ENCODE results near the gene AATK. TPM values are rescaled to one million over a fixed set of nuclear protein-coding genes. Genes with fewer than 3 reads are reported as not detected.
A peak's percentile ranks its signal among the peaks of the same experiment; 100 is the strongest.

Gene AATK
- total RNA-seq, 1 experiment from 2014 or later: 0.46 TPM

- no peak for DNase-seq
- intact Hi-C loops (cut with micrococcal nuclease; ENCODE audit: unreplicated experiment): loop anchor here (5.0 kb wide), 1 partner anchor 59 kb away; no protein-coding TSS in a partner anchor
- no peak for TF ChIP-seq EZH2 (IDR thresholded peaks at IDR 0.05; ENCODE audit: low read depth)
- H2AFZ ChIP-seq: no peak overlapping the region
- no peak overlapping the region for H3K4me3 ChIP-seq
- CTCF ChIA-PET: interaction anchor here (0.6 kb wide), 1 partner anchor 549 kb away, joined by 3 read pairs; no protein-coding TSS in a partner anchor
- no peaks in the 10 kb centered on the region for H3K36me3 ChIP-seq (ENCODE audit: low read depth)
- H3K4me2 ChIP-seq: no peak overlapping the region
- H3K4me1 ChIP-seq (replicated peaks; ENCODE audit: insufficient read depth): no peaks in the 10 kb centered on the region
- H3K9me2 ChIP-seq (ENCODE audit: insufficient read depth): no peaks in the 10 kb centered on the region
- no TSS peak for BruUV-seq (replicated peaks)
- POLR2A ChIA-PET (ENCODE audit: unreplicated experiment): interaction anchor here (0.6 kb wide), 1 partner anchor 365 kb away, joined by 11 read pairs; no protein-coding TSS in a partner anchor
- H3F3A ChIP-seq (ENCODE audit: insufficient read depth, low read depth): no peaks in the 10 kb centered on the region
- H3K9me3 ChIP-seq (ENCODE audit: insufficient read depth, low read depth): no peaks in the 10 kb centered on the region
- no peak overlapping the region for H3K27ac ChIP-seq
- no peaks in the 10 kb centered on the region for H4K20me1 ChIP-seq (ENCODE audit: insufficient read depth)
- H3K79me2 ChIP-seq (ENCODE audit: low read depth): no peaks in the 10 kb centered on the region
- no peaks in the 10 kb centered on the region for H3K27me3 ChIP-seq (ENCODE audit: insufficient read depth, low read depth)
Measured at GRCh38 chr17:81143200-81143527, 22.9 kb downstream of the AATK start.

- H3K9me3 ChIP-seq (ENCODE audit: insufficient read depth, low read depth): no peaks in the 10 kb centered on the region
- CTCF ChIA-PET: interaction anchor here (0.6 to 1.1 kb wide), 6 partner anchors 27 to 687 kb away, joined by 3 to 6 read pairs (median 3); no protein-coding TSS in a partner anchor
- no peak overlapping the region for H2AFZ ChIP-seq
- no peaks in the 10 kb centered on the region for H3K27me3 ChIP-seq (ENCODE audit: insufficient read depth, low read depth)
- H3K4me1 ChIP-seq (replicated peaks; ENCODE audit: insufficient read depth): no peaks in the 10 kb centered on the region
- POLR2A ChIA-PET (ENCODE audit: unreplicated experiment): interaction anchor here (0.6 to 0.7 kb wide), 2 partner anchors 366 to 431 kb away, joined by 4 to 11 read pairs; no protein-coding TSS in a partner anchor
- no peaks in the 10 kb centered on the region for H3K79me2 ChIP-seq (ENCODE audit: low read depth)
- no peaks in the 10 kb centered on the region for H3K9me2 ChIP-seq (ENCODE audit: insufficient read depth)
- H3F3A ChIP-seq (ENCODE audit: insufficient read depth, low read depth): 0 out of 2 replicates have a peak, but pooled peaks cover 1% of the 10 kb centered on the region
- peak; percentile 42 to 87 for DNase-seq
- intact Hi-C loops (cut with micrococcal nuclease; ENCODE audit: unreplicated experiment): loop anchor here (5.0 kb wide), 1 partner anchor 60 kb away; no protein-coding TSS in a partner anchor
- no peak overlapping the region for H3K4me2 ChIP-seq
- H4K20me1 ChIP-seq (ENCODE audit: insufficient read depth): no peaks in the 10 kb centered on the region
- no TSS peak for BruUV-seq (replicated peaks)
- H3K27ac ChIP-seq: no peak overlapping the region
- no peaks in the 10 kb centered on the region for H3K36me3 ChIP-seq (ENCODE audit: low read depth)
- TF ChIP-seq, protein P1, sequence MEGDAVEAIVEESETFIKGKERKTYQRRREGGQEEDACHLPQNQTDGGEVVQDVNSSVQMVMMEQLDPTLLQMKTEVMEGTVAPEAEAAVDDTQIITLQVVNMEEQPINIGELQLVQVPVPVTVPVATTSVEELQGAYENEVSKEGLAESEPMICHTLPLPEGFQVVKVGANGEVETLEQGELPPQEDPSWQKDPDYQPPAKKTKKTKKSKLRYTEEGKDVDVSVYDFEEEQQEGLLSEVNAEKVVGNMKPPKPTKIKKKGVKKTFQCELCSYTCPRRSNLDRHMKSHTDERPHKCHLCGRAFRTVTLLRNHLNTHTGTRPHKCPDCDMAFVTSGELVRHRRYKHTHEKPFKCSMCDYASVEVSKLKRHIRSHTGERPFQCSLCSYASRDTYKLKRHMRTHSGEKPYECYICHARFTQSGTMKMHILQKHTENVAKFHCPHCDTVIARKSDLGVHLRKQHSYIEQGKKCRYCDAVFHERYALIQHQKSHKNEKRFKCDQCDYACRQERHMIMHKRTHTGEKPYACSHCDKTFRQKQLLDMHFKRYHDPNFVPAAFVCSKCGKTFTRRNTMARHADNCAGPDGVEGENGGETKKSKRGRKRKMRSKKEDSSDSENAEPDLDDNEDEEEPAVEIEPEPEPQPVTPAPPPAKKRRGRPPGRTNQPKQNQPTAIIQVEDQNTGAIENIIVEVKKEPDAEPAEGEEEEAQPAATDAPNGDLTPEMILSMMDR (conservative IDR thresholded peaks at IDR 0.05): peak; percentile 67
- TF ChIP-seq EZH2 (IDR thresholded peaks at IDR 0.05; ENCODE audit: low read depth): no peak
- H3K4me3 ChIP-seq: no peak overlapping the region
Measured at GRCh38 chr17:81142301-81143199, 23.5 kb downstream of the AATK start.

DNA sequence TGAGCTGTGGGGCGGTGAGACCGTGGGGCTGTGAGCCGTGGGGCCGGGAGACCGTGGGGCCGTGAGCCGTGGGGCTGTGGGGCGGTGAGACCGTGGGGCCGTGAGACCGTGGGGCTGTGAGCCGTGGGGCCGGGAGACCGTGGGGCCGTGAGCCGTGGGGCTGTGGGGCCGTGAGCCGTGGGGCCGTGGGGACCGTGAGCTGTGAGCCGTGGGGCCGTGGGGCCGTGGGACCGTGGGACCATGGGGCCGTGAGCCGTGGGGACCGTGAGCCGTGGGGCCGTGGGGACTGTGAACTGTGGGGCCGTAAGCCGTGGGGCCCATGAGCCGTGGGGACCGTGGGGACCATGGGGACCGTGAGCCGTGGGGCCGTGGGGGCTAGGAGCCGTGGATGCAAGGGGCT, 25.3 kb downstream of the AATK start:
- H3K27ac ChIP-seq: no peak overlapping the region
- 0 out of 2 replicates have a peak, but pooled peaks cover 4% of the 10 kb centered on the region for H3F3A ChIP-seq (ENCODE audit: insufficient read depth, low read depth)
- no peak for DNase-seq
- BruUV-seq (replicated peaks): no TSS peak
- intact Hi-C loops (cut with micrococcal nuclease; ENCODE audit: unreplicated experiment): loop anchor here (5.0 kb wide), 1 partner anchor 62 kb away; no protein-coding TSS in a partner anchor
- H3K36me3 ChIP-seq (ENCODE audit: low read depth): no peaks in the 10 kb centered on the region
- no peaks in the 10 kb centered on the region for H3K4me1 ChIP-seq (replicated peaks; ENCODE audit: insufficient read depth)
- no peak overlapping the region for H2AFZ ChIP-seq
- H3K9me3 ChIP-seq (ENCODE audit: insufficient read depth, low read depth): no peaks in the 10 kb centered on the region
- TF ChIP-seq, protein P1 (conservative IDR thresholded peaks at IDR 0.05): no peak
- TF ChIP-seq EZH2 (IDR thresholded peaks at IDR 0.05; ENCODE audit: low read depth): no peak
- POLR2A ChIA-PET (ENCODE audit: unreplicated experiment): interaction anchor here (0.6 kb wide), 1 partner anchor 41 kb away, joined by 5 read pairs; no protein-coding TSS in a partner anchor
- CTCF ChIA-PET: no interaction called here
- no peaks in the 10 kb centered on the region for H3K9me2 ChIP-seq (ENCODE audit: insufficient read depth)
- no peaks in the 10 kb centered on the region for H3K79me2 ChIP-seq (ENCODE audit: low read depth)
- H3K27me3 ChIP-seq (ENCODE audit: insufficient read depth, low read depth): no peaks in the 10 kb centered on the region
- H3K4me2 ChIP-seq: no peak overlapping the region
- H4K20me1 ChIP-seq (ENCODE audit: insufficient read depth): no peaks in the 10 kb centered on the region
- H3K4me3 ChIP-seq: no peak overlapping the region
